NCI-H526 (cell line): ENCODE measurements around the gene PODXL2.

Source experiments
- DNase-seq, 2 experiments: peaks; one replicate each; lab custom pipeline; 2025; lab: John Stamatoyannopoulos, UW

Gene PODXL2

DNA sequence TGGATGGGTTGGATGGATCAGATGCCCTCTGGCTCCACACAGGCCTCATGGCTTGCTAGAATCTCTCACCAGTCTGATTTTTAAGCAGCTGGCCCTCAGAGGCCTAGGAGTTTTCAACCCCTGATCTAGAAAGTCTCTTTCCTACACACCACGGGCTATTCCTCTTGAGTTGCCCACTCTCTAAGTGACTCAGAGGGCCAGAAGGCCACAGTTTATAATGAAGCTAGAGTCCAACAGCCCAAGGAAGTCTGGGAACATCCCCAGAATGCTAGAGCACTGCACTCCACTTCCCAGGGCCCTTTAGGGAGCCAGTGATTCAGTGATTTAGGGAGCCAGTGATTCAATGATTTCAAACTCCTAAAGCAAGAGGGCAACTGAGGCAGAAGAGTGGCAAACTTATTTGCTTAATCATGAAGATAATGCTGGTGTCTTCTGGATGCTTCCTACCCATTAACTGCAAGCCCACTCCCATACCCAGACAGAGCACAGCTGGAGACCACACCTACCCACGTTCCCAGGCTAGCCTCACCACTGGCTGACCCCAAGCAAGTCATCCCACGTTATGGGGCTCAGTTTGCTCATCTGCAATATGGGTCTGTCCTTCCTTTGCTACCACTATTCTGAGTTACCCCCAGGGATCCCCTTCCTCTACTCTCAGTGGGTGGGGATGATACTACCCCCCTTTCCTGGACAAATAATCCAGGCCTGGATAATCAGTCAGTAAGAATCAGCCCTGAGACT lies 80.5 kb downstream of the PODXL2 start:
- no peak for DNase-seq

DNA sequence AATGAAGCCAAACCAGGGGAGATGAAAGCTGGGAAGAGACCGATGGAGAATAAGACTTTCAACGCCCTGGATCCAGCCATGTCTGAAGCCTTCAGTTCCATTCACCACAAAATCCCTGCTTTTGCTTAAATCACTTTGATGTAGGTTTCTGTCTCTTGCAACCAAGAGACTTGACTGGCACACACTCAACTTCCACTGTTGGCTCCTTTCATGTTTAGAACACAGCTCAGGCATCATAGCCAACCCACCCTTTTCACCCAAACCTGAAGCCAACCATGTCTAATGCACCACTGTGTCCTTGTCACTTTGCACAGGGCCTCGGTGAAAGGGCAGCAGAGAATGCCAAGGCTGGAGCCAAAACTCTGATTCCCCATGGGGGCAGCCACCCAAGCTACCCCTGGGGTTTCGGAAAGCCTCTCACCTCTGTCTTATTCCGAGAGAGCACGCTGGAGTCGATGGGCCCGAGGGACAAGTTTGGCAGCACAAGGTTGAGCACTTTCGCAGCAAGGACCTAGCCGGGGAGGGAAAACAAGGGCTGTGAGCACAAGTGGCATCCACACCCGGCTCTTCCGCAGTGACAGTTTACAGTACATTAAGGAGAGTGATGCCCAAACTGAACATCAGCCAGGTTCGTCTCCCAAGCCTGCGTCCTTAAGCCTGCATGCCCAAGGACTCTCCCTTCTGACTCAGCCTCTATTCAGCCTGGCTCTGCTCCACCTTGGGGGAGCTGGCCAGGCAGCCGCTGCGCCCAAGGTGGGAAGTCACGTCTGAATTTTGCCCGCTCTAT lies 81.4 kb downstream of the PODXL2 start:
- no peak for DNase-seq

DNA sequence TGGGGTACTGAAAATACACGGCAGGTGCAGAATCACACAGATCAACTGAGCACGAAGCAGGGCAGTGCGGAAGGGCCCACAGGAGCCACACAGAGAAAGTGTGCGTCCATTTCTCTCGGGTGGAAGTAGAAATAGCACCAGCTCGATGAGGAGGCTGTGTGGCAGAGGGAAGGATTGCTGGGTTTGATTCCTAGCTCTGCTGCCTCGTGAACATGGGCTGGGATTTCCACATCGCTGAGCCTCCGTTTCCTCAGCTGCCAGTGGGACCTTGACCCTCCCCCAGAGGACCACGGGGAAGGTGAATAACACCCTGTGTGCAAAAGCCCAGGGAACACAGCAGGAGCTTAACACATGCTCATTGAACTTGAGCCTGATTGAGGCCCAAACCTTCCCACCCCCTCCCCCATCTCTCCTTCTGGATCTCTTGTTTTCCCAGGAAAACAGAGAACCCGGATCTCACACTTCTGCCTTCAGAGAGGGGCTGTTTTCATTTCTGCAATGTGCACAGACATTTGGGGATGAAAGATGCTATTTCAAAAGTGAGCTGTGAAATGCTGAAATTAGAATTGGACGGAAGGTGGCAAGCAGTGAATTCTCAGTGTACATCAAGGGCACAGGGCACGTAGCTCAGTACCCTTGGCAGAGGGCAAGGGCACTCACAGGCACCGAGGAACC lies 82.2 kb downstream of the PODXL2 start:
- DNase-seq, result no peak

DNA sequence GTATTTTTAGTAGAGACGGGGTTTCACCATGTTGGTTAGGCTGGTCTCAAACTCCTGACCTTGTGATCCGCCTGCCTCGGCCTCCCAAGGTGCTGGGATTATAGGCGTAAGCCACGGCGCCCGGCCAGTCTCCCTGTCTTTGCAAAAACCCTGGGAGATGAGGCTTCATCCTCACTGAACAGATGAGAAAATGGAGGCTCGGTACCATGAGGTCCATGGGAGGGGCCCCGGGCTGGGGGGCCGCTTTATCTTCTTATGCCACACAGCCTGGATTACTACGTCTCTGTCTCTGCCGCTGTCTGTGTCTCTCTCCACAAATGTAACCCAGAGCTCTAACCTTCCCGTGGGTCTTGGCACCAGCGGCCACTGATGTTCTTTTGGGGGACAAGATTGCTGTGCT lies 82.9 kb downstream of the PODXL2 start:
- no peak for DNase-seq

DNA sequence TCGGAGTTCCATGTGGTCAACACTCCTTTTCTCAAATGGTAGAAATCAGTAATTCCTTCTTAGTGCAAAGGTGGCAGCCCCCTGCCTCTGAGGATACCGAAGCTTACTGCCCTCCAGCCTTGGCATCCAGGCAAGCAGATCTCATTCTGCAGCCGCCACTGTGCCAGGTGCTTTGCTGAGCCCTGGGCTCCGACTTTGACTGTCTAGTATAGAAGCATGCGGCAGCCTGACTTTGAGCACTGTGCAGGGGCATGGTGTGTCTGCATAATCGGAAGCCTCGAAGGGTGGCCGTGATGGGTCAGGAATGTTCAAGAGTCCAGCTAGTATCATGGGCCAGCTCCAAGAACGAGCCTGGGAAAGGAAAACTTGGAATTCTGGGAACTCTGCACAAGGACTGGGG lies 83.5 kb downstream of the PODXL2 start:
- no peak for DNase-seq

DNA sequence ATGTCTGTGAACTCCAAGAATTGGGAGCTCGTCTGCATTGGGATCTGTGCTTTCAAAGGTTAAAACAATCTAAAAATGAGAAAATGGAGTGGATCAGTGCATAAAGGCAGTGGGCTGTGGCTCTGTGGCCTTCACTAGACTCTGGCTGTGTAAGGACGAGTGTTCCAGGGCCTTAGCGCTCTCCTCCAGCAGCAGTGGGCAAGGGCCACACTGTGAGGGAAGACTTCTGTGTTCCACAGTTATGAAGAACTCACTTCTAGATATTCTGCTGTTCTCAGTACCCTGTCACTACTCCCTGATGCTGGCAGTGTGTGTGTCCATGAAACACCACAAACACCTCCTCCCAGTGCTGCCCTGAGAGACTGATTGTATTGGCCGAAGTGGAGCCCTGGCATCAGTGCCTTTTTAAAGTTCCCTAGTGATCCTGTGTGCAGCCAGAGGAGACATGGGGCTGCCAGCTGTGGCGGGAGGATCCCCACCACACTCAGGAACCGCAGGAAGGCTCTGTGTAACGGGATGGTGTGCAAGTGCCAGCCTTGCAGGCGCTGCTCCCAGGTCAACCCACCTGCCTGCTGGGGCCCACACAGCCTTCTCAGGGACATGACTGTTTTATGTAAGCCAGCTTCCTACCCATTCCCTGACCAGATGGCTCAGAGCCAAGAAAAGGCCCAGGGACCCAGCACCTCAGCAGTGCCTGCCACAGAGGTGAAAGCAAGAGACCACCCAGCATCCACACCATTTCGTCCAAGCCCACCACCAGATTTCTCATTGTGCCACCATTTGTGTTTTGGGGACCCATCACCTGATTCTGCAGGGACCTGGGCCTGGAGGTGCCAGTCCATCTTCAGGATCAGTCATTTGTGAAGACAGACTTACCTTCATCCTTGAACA lies 84.1 kb downstream of the PODXL2 start:
- DNase-seq, result no peak

DNA sequence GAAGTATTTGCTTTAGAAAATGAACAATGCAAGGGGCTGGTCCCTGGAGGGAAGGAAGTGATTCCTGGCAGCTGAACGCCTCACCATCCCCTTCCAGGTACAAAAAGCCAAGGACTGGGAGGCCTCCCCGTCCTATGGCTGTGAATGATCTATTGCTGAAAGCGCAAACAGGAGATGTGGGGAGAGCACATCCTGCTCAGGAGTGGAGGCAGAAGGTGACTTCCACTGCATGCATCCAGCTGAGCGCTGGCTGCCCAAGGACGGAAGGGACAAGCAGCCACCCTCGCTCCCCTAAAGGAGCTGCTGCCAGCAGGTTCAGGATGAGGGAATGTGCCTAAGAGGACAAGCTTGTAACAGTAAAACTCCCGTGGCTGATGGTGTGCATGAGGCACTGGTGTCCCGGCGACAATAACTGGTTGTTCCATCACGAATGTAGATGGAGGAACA lies 85.2 kb downstream of the PODXL2 start:
- DNase-seq, result no peak

DNA sequence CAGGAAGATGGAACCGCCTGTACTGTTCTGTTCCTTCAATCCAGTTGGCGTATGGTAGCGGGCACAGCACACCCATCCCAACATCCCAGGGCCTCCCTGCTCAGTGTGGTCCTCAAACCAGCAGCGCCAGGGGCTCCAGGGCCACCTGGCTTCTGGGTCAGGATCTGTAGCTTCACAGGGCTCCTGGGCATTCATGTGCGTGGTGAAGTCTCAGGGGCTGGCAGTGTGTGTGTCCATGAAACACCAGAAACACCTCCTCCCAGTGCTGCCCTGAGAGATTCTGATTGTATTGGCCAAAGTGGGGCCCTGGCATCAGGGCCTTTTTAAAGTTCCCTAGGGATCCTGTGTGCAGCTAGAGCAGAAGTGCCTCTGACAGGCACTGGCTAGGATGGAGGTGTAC lies 85.9 kb downstream of the PODXL2 start:
- no peak for DNase-seq

DNA sequence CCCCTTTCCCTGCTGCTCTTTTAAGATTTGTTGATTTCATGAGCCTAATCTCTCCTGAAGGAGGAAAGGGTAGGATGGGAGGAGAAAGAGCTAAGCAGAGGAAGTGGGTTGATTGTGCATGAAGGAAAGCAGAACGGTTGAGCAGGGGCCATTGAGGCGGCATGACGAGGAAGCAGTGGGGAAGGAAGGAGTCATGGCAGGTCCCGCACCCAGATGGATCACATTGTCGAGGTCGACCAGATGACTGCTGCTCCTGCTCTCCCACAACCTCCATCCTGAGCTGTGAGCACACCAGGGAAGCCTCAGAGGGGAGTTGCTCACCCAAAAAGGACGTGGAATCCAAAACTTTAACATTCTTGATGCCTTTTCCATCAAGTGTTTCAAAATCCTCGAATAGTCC lies 86.5 kb downstream of the PODXL2 start:
- DNase-seq, result peak in 1 of 2 experiments; percentile 55

DNA sequence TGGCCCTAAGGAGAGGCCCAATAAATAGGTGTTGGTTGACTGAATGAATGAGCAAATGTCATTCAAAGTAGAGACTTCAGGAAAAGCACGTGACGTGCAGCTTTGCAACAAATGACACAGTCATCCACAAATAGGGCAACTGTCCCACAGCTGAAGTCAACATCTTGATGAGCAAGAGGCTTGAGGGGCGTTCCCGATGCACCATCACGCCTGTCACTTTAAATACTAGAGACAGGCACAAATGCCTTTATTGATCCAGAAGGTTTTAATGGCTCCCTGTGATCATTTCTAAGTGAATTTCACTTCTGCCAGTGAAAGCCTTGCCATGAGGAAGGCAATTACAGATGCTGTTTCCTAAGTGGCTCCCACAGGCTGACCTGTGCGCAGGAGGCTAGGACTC lies 87.4 kb downstream of the PODXL2 start:
- DNase-seq, result no peak

DNA sequence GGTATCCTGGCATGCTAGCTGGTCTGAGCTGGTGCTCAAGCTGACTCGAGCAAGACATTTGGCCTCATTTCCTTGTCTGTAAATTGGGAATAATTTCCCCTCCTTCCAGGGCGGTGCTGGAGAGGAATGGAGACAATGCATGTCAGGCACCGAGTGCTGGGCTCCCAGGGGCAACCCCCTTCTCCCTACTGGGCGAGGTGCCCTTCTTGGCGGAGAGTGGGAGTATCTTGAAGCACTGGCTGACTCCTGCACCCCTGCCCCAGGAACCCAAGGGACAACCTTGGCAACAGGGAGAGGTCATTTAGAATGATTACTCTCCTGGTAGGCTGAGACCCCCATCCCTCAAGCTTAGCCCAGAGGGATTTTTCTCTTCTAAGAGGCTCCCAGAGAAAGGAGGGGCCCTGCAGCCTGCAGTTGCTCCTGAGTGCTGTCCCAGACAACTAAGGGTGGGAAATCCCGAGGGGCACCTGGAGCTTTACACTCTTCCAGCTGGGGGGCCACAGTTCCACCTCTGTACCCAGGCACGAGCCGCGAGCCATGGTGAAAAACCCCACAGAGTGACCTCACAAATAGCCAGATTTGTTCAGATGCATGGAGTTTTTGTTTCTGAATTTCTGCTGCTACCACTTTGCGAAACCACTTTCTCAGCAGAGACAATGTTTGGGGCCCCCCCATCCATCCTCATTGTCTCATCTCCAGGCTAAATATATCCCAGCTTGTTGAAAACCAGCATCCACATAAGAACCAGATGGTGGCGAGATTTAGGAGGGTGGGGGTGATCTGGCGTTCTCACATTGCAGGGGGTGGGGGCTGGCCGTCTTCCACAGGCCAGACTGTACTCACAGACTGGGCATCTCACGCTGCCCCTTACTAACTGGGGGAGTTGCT lies 88.6 kb downstream of the PODXL2 start:
- no peak for DNase-seq

DNA sequence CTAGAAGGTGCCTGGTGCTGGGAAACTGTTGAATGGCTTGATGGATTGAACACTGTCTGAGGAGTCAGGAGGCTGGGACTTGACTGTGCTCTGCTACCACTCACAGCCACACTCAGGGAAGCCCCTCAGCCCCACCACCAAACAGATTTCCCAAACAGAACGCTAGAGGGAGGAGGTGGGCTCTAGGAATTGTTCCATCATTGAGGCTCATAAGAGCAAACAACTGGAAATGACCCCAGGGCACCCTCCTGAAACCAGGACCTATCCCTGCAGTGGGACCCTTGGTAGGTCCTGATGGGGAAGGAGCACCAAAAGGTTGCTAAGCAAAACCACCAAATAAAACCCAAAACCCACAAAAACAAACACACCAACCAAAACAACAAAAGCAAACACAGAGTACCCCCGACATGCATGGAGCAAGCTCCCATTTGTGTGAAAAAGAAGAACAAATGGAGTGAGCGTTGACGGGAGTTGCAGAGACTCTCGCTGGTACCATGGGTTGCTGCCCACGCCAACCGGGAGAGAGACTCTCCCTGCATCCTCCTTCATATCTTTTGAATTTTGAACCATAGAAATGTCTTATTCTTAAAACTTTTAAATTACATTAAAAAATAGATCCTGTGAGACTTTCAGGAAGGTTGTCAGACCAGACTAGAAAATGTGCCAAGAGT lies 89.4 kb downstream of the PODXL2 start:
- no peak for DNase-seq

DNA sequence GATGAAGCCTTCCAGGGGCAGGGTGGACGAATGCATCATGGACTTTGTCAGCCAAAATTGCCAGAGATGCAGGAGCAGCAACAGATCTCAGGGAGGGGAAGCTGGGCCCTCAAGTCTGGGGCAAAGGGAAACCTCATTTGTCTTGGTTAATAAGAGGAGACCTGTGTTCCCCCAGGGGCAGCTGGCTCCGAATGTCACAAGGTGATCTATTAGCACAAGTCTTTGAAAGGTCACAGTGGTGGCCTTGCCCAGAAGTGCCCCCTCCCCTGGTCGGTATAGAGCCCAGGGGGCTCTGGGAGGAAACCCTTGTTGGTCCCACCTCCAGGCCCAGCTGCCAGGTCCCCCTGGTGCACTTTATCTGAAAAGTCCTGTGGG lies 89.9 kb downstream of the PODXL2 start:
- DNase-seq, result no peak

DNA sequence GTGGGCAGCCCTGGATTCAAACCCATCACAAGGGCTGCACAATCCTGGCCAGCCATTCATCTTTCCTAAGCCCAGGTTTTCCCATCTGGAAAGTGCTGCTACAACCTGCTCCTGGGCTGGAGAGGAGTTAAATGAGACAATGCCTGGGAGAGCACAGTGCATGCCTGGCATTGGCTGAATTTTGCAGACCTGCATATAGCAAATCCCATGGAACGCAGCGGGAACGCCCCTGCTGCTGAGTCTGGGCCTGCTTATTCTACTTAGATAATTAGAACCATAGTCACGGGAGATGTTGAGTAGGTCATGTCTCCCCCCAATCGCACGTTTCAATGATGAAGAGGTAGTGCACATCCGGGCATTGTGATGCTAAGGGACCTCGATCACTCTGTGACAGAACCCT lies 90.4 kb downstream of the PODXL2 start:
- no peak for DNase-seq

DNA sequence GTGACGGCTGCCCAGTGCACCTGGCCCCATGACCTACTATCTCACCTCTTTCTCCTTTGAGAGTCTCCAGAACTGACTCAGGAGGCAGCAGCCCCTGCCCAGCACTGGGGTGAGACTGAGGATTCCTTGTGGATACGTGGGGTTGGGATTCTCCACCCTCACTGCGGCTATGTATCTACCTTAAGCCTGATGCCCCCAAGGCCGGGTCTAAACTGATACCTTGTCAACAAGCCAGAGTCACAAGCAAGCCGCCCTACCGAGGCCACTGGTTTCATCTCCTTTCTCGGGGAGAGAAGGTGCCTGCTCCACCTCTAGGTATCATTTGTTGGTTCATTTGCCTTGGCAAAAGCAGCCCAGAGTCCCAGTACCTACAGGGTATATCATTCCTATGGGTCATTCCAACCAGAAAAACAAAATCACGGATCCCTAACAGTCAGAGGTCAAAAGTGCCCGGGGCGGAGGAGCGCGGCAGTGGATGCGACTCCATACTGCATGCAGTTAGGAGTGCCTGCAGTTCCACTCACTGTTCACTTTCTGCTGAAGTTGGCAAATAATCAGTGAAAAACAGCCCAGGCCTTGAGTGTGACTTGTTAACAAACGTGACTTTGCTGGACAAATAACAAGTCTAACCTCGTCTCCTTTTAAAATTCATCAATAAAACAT lies 91.3 kb downstream of the PODXL2 start:
- no peak for DNase-seq

DNA sequence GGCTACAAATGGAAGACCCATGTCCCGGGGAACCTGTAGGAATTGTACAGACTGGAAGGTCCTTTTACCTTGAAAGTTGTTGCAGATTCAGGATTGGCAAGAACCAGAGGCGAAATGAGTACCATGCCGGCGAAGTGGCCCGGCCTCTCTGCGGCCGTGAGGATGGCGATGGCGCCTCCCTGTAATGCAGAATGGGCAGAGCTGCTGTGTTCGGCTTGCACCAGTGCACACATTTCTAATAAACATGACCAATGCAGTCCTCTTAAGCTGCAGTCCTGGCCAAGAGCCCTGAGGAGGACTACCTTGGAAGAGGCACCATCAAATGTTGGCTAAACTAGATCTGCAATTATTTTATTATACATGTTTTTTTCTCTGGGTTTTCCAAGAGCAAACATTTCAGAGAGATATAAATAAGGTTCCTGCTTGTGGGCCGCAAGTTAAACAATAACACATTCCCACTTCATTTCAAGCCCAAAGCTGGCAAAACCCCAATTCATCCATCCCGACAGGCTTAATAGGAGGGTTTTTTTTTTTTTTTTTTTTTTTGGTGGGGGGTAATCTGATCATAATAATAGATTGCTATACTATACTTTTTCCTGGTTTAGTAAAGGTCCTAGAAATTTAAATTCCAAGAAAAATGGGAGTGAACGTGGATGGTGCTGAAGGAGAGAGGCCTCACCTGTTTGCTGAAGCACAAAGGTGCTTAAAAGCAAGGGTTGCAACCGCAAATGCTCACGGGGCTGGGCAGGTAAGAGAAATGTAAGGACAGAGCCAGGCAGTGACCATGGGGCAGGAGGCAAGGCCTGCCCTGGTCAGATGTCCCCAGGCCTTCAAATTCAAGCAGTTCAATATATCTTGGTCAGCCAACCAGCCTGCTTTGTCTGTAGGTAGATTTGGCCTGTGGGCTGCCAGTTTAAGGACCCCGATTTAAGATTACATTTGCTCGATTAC lies 92.3 kb downstream of the PODXL2 start:
- no peak for DNase-seq

DNA sequence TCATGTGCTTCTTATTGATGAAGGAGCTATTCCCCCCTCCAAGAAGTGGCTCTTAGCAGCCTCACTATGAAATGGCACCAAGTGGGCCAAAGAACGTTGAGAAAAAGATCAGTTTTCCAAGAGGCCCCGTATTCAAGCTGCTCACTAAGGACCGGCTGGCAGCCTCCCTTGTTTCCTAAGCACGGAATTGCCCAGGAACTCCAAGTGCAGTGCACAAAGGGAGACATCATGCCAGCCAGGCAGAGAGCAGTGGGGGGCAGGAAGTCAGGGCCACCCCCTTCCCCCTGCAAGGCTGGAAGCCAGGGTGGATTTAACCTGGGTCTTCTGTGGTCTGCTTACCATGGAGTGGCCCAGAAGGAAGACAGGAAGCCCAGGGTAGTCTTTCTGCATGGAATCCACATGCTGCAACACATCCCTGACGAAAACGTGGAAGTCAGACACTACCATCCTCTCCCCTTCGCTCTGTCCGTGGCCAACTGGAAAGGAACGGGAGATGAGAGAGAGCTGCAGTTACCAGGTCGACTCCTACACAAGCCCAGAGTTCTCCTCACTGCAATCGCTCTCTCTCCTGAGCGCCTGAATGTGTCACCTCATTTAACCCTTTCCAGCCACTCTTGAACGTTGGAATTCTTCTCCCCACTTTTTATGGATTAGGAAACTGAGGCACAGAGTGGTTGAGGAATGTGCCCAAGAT lies 93.3 kb downstream of the PODXL2 start:
- no peak for DNase-seq
